ACC112 (cell line): ENCODE measurements around the gene CXorf51A.
"Not testable (repeated sequence)": the region's sequence is repeated elsewhere in the genome, so short reads cannot be mapped to it uniquely, and the experiment has no call there.

Experiments
- H2AFZ ChIP-seq: fragments of 200-600 bp; sonication (generic); one replicate; pipeline ENCODE4 v1.6.0; 2017; ENCODE audit warnings: antibody characterized with exemption, low read length; ENCODE audit not compliant: unreplicated experiment
- H3K27ac ChIP-seq: fragments of 200-600 bp; sonication (generic); 2 replicates; pipeline ENCODE4 v1.5.1; 2014; ENCODE audit warnings: low read depth, mild to moderate bottlenecking, antibody characterized with exemption, low read length, moderate library complexity
- H3K27me3 ChIP-seq: fragments of 200-600 bp; sonication (generic); 2 replicates; pipeline ENCODE4 v1.6.1; 2014; ENCODE audit warnings: mild to moderate bottlenecking, antibody characterized with exemption, low read length, moderate library complexity, mixed read lengths; ENCODE audit not compliant: insufficient read depth
- H3K36me3 ChIP-seq: fragments of 200-600 bp; sonication (generic); 2 replicates; pipeline ENCODE4 v1.6.1; 2016; ENCODE audit warnings: mild to moderate bottlenecking, antibody characterized with exemption, low read length, moderate library complexity, mixed read lengths; ENCODE audit not compliant: insufficient read depth
- H3K4me1 ChIP-seq: fragments of 200-600 bp; sonication (generic); one replicate; pipeline ENCODE4 v1.6.1; 2016; ENCODE audit warnings: low read length, mixed read lengths; ENCODE audit not compliant: insufficient read depth, unreplicated experiment, control insufficient read depth
- H3K4me3 ChIP-seq: fragments of 200-600 bp; sonication (generic); 2 replicates; pipeline ENCODE4 v1.5.1; 2014; ENCODE audit warnings: mild to moderate bottlenecking, low read depth, low read length
- H3K79me2 ChIP-seq: fragments of 200-600 bp; sonication (generic); one replicate; pipeline ENCODE4 v1.6.0; 2016; ENCODE audit warnings: low read length; ENCODE audit not compliant: control insufficient read depth, unreplicated experiment, insufficient read depth

Gene CXorf51A

DNA sequence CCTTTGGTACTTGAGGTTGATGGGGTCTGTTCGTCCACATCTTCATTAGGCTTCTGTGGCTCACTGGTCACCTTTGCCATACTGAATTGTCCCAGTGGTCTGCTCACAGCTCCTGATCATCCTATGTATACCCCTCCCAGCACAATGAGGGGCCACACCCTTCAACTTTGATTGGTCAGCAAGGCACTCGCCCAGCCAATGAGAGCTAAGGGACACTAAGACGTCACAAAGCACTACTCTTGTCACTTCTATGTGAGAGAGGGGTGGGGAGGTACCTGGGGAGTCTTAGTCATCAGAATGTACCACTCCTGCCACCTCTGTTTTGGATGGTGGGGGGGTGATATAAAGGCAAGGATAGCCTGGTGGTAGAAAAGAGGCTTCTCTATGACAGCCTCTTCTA lies at the start of gene CXorf51A:
TSS of gene CXorf51A (minus strand) at position 101 of the 400 bp plus-strand sequence. CDS start at position 80, 21 bp downstream.
- H3K27me3 ChIP-seq, H3K4me1 ChIP-seq, H2AFZ ChIP-seq, H3K36me3 ChIP-seq, H3K27ac ChIP-seq, H3K79me2 ChIP-seq, H3K4me3 ChIP-seq: not testable (repeated sequence)

GRCh38 chrX:146863566-146863965 lies 49.0 kb upstream of the CXorf51A start:
- H2AFZ ChIP-seq, result no peak overlapping the region
- H3K4me1 ChIP-seq, result no peaks in the 10 kb centered on the region
- no peak overlapping the region for H3K27ac ChIP-seq
- H3K36me3 ChIP-seq, result no peaks in the 10 kb centered on the region
- no peak overlapping the region for H3K4me3 ChIP-seq
- no peaks in the 10 kb centered on the region for H3K79me2 ChIP-seq
- no peaks in the 10 kb centered on the region for H3K27me3 ChIP-seq

- Histone ChIP-seq H3K4me1 (no peaks in the 10 kb centered on the region), H3K79me2 (no peaks in the 10 kb centered on the region), H3K4me3 (no peak overlapping the region), H3K36me3 (no peaks in the 10 kb centered on the region), H2AFZ (no peak overlapping the region), H3K27me3 (no peaks in the 10 kb centered on the region), H3K27ac (no peak overlapping the region)
Measured at GRCh38 chrX:146854281-146854680, 39.7 kb upstream of the CXorf51A start.

- Histone ChIP-seq H3K27ac (no peak overlapping the region), H3K4me1 (no peaks in the 10 kb centered on the region), H3K36me3 (no peaks in the 10 kb centered on the region), H3K79me2 (no peaks in the 10 kb centered on the region), H2AFZ (no peak overlapping the region), H3K4me3 (no peak overlapping the region), H3K27me3 (no peaks in the 10 kb centered on the region)
Measured at GRCh38 chrX:146831994-146832393, 17.4 kb upstream of the CXorf51A start.

DNA sequence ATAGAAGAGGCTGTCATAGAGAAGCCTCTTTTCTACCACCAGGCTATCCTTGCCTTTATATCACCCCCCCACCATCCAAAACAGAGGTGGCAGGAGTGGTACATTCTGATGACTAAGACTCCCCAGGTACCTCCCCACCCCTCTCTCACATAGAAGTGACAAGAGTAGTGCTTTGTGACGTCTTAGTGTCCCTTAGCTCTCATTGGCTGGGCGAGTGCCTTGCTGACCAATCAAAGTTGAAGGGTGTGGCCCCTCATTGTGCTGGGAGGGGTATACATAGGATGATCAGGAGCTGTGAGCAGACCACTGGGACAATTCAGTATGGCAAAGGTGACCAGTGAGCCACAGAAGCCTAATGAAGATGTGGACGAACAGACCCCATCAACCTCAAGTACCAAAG lies 5.1 kb downstream of the CXorf51A start, which contains the start of gene CXorf51B:
TSS of gene CXorf51B (plus strand) at position 301 of the 400 bp plus-strand sequence. CDS start at position 322, 21 bp downstream.
- H3K4me3 ChIP-seq, H3K79me2 ChIP-seq, H3K4me1 ChIP-seq, H3K27ac ChIP-seq, H2AFZ ChIP-seq, H3K27me3 ChIP-seq, H3K36me3 ChIP-seq: not testable (repeated sequence)
